Keratinocyte (primary cell): Measurements from ENCODE around the gene HLA-DPA1.

Experiments used
- EZH2 ChIP-seq: IDR thresholded peaks from one replicate; pipeline ENCODE4 v1.6.1; 2012; ENCODE audit warnings: inconsistent platforms, mild to moderate bottlenecking, low read length, moderate library complexity
- TF ChIP-seq, protein P1 (sequence below), 3 experiments: IDR thresholded peaks in 1 of 3; conservative IDR thresholded peaks in 1 of 3; optimal IDR thresholded peaks in 1 of 3; 2 replicates in 2 of 3; 3 replicates in 1 of 3; pipeline versions ENCODE3 to v1.5.1; 2011; ENCODE audit warnings: low read length in 3 of 3, mild to moderate bottlenecking in 3 of 3, moderate library complexity in 2 of 3, control low read depth in 1 of 3, inconsistent platforms in 1 of 3; ENCODE audit not compliant: insufficient read depth in 2 of 3; ENCODE audit errors: extremely low read depth in 1 of 3

DNA sequence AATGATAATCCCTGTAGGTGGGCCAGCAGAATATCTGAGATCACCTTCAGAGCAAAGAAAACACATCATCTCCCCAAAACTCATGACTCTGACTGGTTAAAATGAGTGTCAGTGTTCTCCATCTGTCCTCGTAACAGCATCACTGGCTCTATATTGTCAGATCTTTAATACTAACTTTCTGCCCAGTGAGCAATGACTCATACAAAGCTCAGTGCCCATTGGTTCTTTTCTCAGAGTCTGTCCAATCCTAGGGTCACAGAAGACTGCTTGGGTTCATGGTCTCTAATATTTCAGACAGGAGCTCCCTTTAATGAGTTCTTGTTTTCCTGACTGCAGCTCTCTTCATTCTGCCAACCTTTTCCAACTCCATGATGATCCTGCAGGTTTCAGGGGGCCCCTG is 38.7 kb upstream of the HLA-DPA1 start:
- TF ChIP-seq, protein P1, sequence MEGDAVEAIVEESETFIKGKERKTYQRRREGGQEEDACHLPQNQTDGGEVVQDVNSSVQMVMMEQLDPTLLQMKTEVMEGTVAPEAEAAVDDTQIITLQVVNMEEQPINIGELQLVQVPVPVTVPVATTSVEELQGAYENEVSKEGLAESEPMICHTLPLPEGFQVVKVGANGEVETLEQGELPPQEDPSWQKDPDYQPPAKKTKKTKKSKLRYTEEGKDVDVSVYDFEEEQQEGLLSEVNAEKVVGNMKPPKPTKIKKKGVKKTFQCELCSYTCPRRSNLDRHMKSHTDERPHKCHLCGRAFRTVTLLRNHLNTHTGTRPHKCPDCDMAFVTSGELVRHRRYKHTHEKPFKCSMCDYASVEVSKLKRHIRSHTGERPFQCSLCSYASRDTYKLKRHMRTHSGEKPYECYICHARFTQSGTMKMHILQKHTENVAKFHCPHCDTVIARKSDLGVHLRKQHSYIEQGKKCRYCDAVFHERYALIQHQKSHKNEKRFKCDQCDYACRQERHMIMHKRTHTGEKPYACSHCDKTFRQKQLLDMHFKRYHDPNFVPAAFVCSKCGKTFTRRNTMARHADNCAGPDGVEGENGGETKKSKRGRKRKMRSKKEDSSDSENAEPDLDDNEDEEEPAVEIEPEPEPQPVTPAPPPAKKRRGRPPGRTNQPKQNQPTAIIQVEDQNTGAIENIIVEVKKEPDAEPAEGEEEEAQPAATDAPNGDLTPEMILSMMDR (optimal IDR thresholded peaks at IDR 0.05 in 1 of 3, IDR thresholded peaks at IDR 0.05 in 1 of 3, conservative IDR thresholded peaks at IDR 0.05 in 1 of 3; ENCODE audit: extremely low read depth in 1 of 3, insufficient read depth in 2 of 3, low read length in 3 of 3): no peak
- TF ChIP-seq EZH2: no peak
